Left ventricle myocardium superior (tissue), 1 donor: ENCODE measurements around the gene ADAMTS12. TPM values are rescaled to one million over a fixed set of nuclear protein-coding genes. Genes with fewer than 3 reads are reported as not detected.

Experiments used
- ATAC-seq: fragments of 200-7000 bp; cut with Tn5 transposase; one replicate; pipeline ENCODE4 v1.9.1; 2020; ENCODE audit warnings: mild to moderate bottlenecking, moderate library complexity
- DNase-seq: peaks from one replicate; pipeline ENCODE4 v3.0.0-alpha.2; 2020
- intact Hi-C: fragments of 100-400 bp; cut with micrococcal nuclease; formaldehyde crosslinking; loops from one replicate; pipeline ENCODE4 v1.11.0; 2022
- total RNA-seq: library from RNA; stranded (reverse); fragmentation: NEBNext Ultra II Directional; extraction: Animal tissue kit (Norgen Biotek cat#: 25700); gene quantifications from one replicate; pipeline ENCODE4 v1.2.1, GENCODE V29; 2021
- donor health status: DM: no; HTN: yes; CAD: no; lungs with severe emphysema.

The ADAMTS12 gene
- total RNA-seq, 1 donor from 2014 or later, result 1.4 TPM

DNA sequence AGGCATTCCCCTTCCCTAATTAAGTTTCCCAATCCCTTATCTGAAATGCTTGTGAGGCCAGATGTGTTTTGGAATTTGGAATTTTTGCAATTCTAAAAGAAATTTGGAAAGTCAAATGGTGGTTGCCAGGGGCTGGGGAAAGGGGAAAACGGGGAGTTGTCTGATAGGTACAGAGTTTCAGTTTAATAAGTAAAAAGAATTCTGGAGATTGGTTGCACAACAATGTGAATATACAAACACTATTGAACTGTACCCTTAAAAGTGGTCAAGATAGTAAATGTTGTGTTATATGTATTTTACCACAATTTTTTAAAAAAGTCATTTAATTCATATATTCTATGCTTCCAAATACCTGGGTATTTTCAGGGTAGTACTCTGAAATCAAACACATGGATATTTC, 154.5 kb downstream of the ADAMTS12 start:
- intact Hi-C loops, result no loop called here
- no peak for ATAC-seq

DNA sequence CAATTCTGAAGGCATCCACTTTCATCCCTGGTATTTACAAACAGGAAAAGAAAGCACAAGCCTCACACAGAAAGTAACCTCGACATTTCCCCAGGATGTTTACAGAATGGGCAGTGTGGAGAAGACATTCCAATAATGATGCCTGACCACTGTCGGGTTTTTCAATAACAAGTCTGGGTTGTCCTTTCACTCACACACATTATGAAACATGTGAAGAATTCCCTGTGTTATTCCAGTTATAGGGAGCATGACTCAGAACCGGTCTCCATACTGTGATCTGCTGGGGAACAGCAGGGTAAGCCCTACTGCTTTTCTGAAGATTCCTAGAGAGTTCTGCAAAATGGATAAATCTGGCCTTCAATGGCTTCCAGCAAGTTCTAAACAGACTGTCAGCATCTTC, 155.3 kb downstream of the ADAMTS12 start:
- ATAC-seq (no peak), DNase-seq (no peak)
- intact Hi-C loops, result no loop called here

More for the DNA sequence above, 154.5 kb downstream of the ADAMTS12 start:
- no peak for DNase-seq

DNA sequence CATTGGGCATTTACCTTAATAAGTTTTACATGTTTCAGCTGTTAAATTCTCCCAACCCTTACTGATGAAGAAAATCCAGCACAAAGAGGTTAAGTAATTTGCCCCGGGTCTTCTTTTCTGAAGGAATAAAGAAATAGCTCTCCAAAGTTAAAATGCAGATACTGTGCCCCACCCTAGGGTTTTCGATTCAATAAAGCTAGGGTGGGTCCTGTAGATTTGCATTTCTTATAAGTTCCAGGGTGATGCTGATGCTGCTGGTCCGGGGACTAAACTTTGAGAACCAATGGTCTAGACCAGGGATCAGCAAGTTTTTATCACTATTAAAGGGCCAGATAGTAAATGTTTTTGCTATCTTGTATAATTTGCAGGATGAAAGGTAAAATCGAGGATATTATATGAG, 156.7 kb downstream of the ADAMTS12 start:
- no peak for ATAC-seq
- intact Hi-C loops, result no loop called here
- no peak for DNase-seq

DNA sequence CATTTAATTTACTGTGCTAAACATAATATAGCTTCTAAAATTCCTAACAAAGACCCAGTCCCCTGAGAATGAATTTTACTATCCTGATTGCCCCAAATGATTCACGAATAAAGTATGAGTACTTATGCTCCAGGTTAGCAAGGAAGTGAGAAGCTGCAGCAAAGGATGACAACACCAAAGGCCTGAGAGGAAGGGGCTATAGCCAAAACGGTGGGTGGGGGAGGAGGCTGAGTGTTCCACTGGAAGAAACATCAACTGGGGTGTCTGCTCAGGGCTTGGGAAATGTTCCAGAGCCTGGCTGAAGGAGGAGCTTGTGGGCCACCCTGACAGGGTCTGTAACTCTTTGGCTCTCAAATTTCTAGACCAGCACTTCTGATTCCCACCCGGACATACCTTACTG, 157.3 kb downstream of the ADAMTS12 start:
- intact Hi-C loops, result no loop called here

DNA sequence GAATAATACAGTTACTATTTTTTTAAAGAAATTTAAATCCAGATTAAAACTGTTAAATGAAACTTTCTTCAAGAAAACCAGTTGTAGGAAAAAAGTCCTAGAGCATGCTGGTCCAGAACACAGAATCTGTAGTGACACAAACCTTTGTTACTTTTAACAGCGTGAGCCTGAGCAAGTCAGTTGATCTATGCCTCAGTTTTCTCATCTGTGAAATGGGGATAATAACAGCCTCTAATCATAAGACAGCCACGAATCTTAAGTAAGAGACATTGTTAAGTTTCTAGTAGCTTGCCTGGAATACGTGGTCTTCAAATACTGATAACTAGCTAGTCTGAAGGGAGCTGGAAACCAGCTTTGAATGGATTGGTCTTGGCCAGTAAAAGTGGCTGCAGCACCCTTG, 158.6 kb downstream of the ADAMTS12 start:
- ATAC-seq (no peak), DNase-seq (no peak)
- intact Hi-C loops, result no loop called here

More for the DNA sequence above, 157.3 kb downstream of the ADAMTS12 start:
- DNase-seq, result no peak
- ATAC-seq, result no peak

DNA sequence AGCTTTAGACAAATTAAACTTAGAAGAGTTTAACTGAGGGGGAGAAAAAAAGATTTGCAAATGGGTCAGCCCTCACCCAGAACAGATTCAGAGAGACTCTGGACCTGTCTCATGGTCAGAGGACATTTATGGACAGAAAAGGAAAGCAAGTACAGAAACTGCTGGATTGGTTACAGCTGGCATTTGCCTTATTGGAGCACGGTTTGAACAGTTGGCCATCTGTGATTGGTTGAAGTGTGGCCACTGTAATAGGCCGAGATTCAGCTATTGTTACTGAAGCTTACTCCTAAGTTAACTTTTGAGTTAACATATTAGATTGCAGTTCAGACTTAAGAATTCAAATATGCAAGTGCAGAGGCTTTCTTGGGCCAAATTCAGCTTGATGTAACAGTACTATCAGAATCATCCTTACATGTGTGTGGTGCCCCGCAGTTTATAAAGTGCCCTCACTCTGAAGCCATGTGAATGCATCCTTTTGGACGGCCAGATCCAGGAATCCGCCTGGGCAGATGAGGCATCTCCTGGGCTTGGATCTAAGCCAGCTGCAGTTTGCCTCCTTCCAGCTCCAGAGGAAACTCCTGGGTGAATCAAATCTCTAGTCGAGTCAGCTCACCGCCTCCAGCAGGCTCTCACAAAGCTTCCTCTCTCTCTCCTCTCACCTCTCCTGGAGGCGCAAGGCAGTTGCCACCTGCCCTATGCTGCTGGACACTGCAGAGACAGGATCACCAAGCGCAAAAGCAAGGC, 165.2 kb downstream of the ADAMTS12 start:
- ATAC-seq, result peak; percentile 72
- no peak for DNase-seq
- intact Hi-C loops, result no loop called here

DNA sequence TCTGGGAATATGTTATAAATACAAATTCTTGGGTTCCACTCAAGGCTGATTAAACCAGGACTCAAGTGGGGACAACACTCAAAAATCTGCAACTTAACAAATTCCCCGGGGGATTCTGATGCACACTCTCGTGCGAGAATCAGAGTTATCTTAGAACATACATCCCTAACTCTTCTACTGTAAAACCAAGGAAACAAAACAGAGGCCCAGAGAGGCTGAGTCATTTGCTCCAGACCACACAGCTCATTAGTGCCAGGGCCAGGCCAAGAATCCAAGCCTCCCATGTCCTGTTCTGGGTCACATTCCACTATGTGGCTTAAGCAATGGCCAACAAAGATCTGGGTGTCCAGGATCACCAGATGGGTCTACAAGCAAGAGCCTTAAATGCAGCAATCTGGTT, 166.0 kb downstream of the ADAMTS12 start:
- intact Hi-C loops, result no loop called here
- ATAC-seq (peak; percentile 25), DNase-seq (no peak)

DNA sequence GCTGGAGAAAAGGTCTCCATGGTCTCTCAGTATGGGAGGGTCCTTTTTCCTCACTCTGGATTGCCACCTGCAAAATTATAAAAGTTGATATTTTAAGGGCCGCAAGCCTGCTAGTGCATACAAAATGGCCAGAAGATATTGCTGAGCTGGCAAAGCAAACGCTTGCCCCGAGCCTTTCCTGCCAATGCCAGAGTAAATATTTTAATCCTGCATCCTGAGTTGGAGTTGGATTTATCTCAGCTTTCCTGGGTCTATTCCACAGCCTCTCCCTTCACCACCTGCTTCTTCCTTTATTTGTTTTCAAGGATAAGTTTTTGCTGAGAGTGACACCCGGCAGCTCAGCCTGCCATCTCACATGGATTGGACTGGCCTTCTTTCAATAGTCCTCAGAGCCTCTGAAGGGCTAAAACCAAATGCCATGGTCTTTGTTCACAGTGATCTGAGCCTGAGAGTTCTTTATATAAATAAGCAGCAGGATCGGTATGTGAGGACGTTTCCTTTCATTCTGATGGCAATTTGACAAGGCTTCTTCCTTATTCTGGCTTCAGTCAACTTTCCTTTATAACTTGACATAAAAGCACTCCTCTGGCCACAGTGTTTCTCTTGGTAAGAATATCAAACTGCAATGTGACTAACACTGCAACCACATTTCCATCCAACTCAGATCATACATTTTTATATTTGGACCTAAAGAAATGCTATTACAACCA, 170.1 kb downstream of the ADAMTS12 start:
- no peak for ATAC-seq

DNA sequence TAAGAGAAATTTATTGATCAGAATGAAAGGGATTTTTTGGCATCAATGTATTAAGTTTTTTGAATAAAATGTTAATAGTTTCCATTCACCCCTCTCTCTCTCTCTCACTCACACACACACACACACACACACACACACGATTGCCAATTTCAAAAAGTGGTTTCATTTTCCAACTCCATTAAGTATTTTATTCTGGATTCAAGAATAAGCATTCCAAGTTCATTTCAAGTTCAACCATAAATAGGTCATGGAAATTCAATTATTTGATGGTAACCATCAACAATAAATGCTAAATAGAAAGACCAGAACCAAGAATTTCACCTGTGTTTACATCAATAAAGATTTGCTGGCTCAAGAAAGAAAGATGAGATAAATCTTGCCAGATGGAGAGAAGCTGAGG, 171.6 kb downstream of the ADAMTS12 start:
- ATAC-seq, result no peak
- intact Hi-C loops, result no loop called here
- DNase-seq, result no peak

More for the DNA sequence above, 170.1 kb downstream of the ADAMTS12 start:
- intact Hi-C loops, result no loop called here
- no peak for DNase-seq

DNA sequence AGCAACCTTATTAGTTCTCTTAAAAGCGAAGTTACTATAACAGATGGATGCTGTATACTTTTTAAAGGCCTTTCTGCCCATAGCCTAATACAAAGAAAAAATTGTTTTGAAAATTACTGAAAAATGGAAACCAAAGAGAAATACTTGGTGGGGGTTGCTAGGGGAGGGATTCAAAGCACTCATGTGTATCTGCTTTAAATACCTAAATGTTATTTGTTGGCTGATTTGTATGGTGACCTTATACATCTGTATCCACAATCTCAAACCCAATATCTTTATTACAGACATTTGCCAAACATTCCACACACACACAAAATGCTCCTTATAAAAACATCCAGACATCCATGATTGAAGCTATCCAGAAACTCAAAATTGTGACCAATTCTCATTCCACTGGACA, 172.0 kb downstream of the ADAMTS12 start:
- ATAC-seq (no peak), DNase-seq (no peak)
- intact Hi-C loops, result no loop called here

DNA sequence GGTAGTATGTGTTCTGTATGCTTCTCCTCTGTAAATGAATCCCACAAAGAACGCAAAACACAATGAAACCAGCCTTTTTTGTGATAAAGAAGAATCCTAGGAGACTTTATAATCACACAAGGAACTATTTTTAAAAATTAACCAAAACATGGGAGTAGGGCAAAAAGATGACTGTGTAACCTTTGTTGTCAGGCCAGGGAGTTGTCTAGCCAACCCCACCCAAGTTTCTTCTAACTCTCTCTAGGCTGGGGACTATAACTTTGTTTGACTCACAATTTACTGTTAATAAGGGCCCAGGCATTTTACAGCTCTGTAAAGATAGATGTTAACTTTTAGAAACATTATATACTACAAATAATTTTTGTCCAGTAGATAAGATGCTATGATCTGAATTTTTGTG, 176.1 kb downstream of the ADAMTS12 start:
- DNase-seq (no peak), ATAC-seq (no peak)
- intact Hi-C loops, result no loop called here

DNA sequence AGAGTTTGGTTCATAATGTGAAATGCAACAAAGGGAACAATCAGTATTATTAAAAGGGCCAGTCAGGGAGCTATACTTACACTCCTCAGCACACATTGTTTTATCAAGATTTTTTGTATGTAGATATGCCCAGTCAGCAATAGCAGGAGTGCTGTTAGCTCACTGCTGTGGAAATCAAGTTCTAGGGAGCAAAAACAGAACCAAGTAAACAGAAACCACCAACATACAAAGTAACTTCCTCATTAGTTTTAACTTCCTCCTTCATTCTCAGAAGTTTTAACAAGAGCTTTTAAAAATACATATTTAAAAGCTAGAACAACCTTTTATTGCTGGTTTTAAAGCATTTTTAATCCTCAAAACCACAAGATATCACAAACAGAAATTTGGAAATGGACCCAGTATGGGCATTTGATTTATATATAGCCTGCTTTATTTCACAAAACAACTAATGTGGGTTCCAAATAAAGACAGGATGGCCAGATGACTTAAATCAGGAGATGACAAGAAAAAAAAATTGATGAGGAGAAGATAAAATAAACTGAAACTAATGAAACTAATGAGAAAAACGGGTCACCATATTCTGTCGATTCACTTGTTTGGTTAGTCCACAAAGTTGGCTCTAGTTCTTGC, 178.5 kb downstream of the ADAMTS12 start:
- ATAC-seq (peak; percentile 39), DNase-seq (no peak)
- intact Hi-C loops, result no loop called here

DNA sequence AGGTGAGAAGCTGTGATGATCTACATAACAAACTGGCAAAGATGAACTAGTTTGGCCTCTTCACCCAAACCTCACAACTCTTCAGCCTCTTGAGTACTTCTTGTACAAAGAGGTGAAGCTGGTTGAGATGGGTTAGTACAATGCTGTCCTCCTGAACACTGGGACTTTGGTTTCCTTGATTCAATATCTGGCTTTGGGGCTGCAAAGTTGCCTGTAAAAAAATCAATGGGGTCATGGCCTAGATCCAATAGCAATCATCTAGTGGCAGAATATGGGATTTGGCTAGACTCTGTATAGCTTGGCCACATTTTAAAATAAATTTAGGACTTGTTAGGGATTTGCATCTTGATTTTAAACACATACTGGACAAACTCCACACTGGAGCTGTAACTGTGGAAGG, 179.1 kb downstream of the ADAMTS12 start:
- no peak for ATAC-seq
- intact Hi-C loops, result no loop called here
- no peak for DNase-seq

DNA sequence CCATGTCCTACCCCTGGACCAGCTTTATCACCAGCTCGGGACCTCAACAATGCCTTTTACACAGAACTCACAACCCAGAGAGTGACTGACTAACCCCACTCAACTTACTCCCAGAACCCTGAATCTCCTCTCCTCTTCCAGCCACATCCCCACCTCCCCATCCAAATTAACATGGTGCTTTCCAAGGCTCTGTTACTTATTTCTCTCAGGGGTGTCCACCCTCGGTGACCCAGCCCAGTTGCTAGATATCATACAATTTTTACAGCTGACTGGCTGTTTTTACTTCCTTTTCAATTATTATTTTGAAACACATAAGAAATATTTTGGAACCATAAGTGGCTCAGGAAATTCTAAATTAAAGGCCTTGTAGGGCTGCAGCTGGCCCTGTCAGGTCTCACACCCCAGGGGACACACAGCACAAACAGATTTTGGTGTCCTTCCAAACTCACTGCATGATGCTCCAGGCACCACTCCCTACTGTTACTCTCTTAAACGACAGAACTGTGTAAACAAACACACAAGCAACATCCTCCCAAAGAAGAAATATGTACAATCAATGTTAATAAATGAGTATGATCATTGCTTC, 180.6 kb downstream of the ADAMTS12 start:
- DNase-seq, result peak; percentile 42

DNA sequence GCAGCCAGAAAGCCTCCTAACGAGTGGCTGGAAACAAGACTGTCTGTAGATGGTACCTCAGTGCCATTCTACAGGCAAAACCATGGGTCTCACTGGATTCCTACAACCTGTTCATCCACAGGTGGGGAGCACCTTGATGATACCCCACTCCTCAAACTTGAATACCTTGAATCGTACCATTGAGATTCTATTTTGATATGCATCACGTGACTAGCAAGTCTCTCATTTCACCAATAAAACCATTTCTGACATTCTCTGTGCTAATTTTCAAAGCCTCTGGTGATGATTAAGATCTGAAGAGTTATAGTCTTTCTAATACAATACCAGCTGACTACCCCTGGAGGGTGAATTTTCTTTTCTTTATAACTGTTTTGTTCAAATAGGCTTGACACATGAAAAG, 188.9 kb downstream of the ADAMTS12 start:
- intact Hi-C loops, result no loop called here
- ATAC-seq (no peak), DNase-seq (no peak)

More for the DNA sequence above, 180.6 kb downstream of the ADAMTS12 start:
- intact Hi-C loops, result no loop called here
- ATAC-seq, result peak; percentile 97

DNA sequence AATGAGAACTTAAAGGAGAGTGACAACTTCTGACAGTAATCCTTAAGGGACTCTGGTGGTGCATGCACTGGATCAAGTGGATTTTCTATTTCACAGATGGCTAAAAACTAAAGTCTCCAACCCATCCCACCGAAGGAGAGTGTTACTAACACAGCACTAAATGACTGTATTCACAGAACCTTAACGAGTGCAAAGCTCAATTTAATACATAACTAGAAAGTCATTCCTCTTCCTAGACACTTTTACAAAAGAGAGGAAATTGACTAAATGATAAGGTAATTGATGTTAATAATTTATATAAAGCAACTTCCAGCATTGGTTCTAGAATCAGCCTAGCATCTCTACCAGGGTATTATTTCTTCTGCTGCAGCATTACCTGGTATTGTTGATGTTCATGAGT, 189.8 kb downstream of the ADAMTS12 start:
- DNase-seq, result no peak
- ATAC-seq, result no peak
- intact Hi-C loops, result no loop called here

DNA sequence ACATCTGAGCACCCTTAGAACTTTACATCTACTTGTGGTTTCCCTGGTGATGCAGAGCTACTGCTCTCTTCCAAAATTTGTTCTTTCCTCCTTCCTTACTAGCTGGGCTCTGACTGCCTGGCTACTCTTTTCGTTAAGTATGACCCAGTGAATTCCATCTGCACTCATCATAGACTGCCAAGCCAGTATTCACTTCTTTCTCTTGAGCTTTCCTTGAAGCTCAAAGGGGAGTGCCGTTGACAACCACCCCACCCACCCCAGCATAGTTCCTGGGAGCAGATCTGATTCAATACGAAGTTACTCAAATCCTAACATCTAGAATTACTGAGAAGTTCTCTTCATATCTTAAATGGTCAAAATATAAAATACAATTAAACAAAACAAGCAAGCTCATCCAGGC, 190.5 kb downstream of the ADAMTS12 start:
- DNase-seq, result no peak
- peak; percentile 31 for ATAC-seq
- intact Hi-C loops, result no loop called here

DNA sequence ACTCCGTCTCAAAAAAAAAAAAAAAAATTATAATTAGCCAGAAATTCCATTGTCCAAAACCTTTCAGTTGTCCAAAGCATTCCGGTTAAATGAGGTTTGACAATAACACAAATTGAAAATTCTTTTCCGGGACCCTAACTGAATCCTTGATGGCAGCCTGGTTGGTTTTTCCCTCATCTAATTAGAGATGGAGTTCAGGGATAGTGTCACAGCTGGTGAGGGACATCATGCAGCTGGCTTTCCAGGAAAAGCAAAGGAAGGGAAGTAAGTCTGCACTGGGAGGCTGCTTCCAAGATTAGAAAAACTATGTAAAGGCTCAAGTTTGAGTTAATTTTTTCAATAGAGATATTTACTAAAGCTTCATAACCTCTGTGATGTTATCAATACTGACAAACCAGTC, 195.4 kb downstream of the ADAMTS12 start:
- DNase-seq (no peak), ATAC-seq (no peak)
- intact Hi-C loops, result no loop called here

DNA sequence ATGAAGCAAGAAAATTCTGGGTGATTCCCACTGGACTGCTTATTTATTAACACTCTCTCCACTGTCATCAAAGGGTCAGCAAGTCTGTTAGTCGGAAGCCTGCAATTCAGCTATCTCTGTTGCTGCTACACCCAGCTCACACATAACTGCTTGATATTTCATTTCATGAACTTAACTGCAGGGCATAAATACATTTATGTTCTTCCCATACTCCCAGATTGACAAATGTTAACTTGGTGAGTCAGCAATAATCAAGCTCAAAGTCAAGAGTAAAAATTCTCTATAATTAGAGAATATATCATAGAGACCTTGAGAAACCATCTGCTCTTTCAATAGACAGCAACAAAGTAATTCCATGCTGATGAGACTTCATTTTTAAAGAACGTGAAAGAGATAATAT, 198.8 kb downstream of the ADAMTS12 start:
- intact Hi-C loops, result no loop called here
- no peak for DNase-seq
- ATAC-seq, result no peak

DNA sequence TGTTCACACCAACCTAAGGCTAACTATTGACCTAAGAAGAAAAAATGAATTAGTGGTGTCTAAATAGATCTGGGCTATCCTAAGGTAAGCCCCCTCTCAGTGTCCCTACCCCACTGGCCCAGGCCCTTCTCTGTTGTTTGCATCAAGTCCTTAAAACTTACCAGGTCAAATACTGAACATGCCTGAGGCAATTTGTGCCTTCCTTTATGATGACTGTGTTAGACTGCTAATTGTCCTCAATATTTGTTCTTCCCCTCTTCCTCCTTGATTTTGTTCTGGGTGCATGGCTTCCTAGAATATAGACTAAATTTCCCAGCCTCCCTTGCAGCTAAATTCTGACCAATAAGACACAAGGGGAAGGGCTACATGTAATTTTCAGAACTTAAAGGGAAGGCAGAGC, 199.9 kb downstream of the ADAMTS12 start:
- DNase-seq (no peak), ATAC-seq (no peak)
- intact Hi-C loops, result no loop called here
